Transverse colon (tissue), 3 donors: ENCODE measurements around the gene EID3.

ENCODE experiments used
- CTCF ChIP-seq, 5 experiments: fragments of 200-600 bp in 3 of 5; fragments of 450-650 bp in 2 of 5; sonication (generic) in 3 of 5; IDR thresholded peaks; 1 replicate in 2 of 5; 2 replicates in 3 of 5; pipeline ENCODE4 v1.5.1; 2016 to 2017; ENCODE audit warnings: antibody characterized with exemption in 5 of 5, inconsistent platforms in 3 of 5, mild to moderate bottlenecking in 2 of 5, moderate library complexity in 1 of 5
- POLR2A ChIP-seq: fragments of 450-650 bp; IDR thresholded peaks from one replicate; pipeline ENCODE4 v1.6.1; 2016; ENCODE audit warnings: antibody characterized with exemption, mild to moderate bottlenecking, moderate library complexity

GRCh38 chr12:104328790-104329189 lies 25.3 kb downstream of the EID3 start:
- TF ChIP-seq POLR2A (no peak), CTCF (IDR thresholded peaks at IDR 0.05) (no peak)
